LNCAP (cell line): ENCODE measurements around the gene LRRC61.

ENCODE experiments used
- CTCF ChIP-seq: fragments of 450-650 bp; IDR thresholded peaks from 2 replicates; pipeline ENCODE4 v1.5.1; 2017; ENCODE audit warnings: mild to moderate bottlenecking

Gene LRRC61

GRCh38 chr7:150373049-150373801 lies 50.1 kb downstream of the LRRC61 start:
- no peak for TF ChIP-seq CTCF

- no peak for TF ChIP-seq CTCF
Measured at GRCh38 chr7:150374026-150374425, 50.9 kb downstream of the LRRC61 start.

- no peak for TF ChIP-seq CTCF
Measured at GRCh38 chr7:150374472-150374871, 51.3 kb downstream of the LRRC61 start.

GRCh38 chr7:150375662-150376521 lies 52.7 kb downstream of the LRRC61 start:
- no peak for TF ChIP-seq CTCF

- TF ChIP-seq CTCF: no peak
Measured at GRCh38 chr7:150376560-150376959, 53.4 kb downstream of the LRRC61 start.

GRCh38 chr7:150377196-150377595 lies 54.0 kb downstream of the LRRC61 start:
- no peak for TF ChIP-seq CTCF

GRCh38 chr7:150377635-150378034 lies 54.5 kb downstream of the LRRC61 start:
- TF ChIP-seq CTCF: no peak
